Stimulated activated CD8-positive, alpha-beta memory T cell treated with anti-CD3 and anti-CD28 coated beads, Interleukin-15, amount 100 ng/mL, for 48 hours (primary cell): ENCODE results near the gene MCUB.

Experiments used
- DNase-seq, 2 donors: peaks; one replicate each; pipeline ENCODE4 v3.0.0-alpha.2; 2020; ENCODE audit warnings: low read depth in 2 of 2

Gene MCUB

GRCh38 chr4:109627361-109627760 is 67.3 kb downstream of the MCUB start:
- no peak for DNase-seq

GRCh38 chr4:109629775-109630174 is 69.7 kb downstream of the MCUB start:
- no peak for DNase-seq

- no peak for DNase-seq
These were observed 71.6 kb downstream of the MCUB start for GRCh38 chr4:109631532-109632108.

GRCh38 chr4:109640644-109641043 is 80.6 kb downstream of the MCUB start:
- no peak for DNase-seq

- DNase-seq = no peak
These were observed 86.0 kb downstream of the MCUB start for GRCh38 chr4:109645874-109646710.

GRCh38 chr4:109648266-109648996 is 88.4 kb downstream of the MCUB start:
- no peak for DNase-seq

- no peak for DNase-seq
These were observed 89.0 kb downstream of the MCUB start for GRCh38 chr4:109648997-109649575.

GRCh38 chr4:109649872-109650271 is 89.8 kb downstream of the MCUB start:
- no peak for DNase-seq

- no peak for DNase-seq
These were observed 95.3 kb downstream of the MCUB start for GRCh38 chr4:109655396-109655795.

GRCh38 chr4:109657854-109658418 is 97.9 kb downstream of the MCUB start:
- no peak for DNase-seq

- no peak for DNase-seq
These were observed 98.9 kb downstream of the MCUB start for GRCh38 chr4:109658871-109659410.

GRCh38 chr4:109662116-109662515 is 102.1 kb downstream of the MCUB start:
- DNase-seq = no peak

GRCh38 chr4:109662771-109663170 is 102.7 kb downstream of the MCUB start:
- no peak for DNase-seq

GRCh38 chr4:109665783-109666485 is 105.9 kb downstream of the MCUB start:
- no peak for DNase-seq

GRCh38 chr4:109671350-109671749 is 111.3 kb downstream of the MCUB start:
- DNase-seq = no peak

- DNase-seq = no peak
These were observed 112.3 kb downstream of the MCUB start for GRCh38 chr4:109672169-109672930.

GRCh38 chr4:109673303-109673702 is 113.3 kb downstream of the MCUB start:
- no peak for DNase-seq

- DNase-seq = no peak
These were observed 115.1 kb downstream of the MCUB start for GRCh38 chr4:109675181-109675580.

- DNase-seq = no peak
These were observed 115.8 kb downstream of the MCUB start for GRCh38 chr4:109675843-109676242.

- no peak for DNase-seq
These were observed 116.8 kb downstream of the MCUB start for GRCh38 chr4:109676886-109677285.
